NCI-H748 (cell line): ENCODE measurements around the gene GPR142.
A peak's percentile ranks its signal among the peaks of the same experiment; 100 is the strongest.
"Not testable (repeated sequence)": the region's sequence is repeated elsewhere in the genome, so short reads cannot be mapped to it uniquely, and the experiment has no call there.

Experiments
- DNase-seq: peaks from one replicate; lab custom pipeline; 2025; ENCODE audit not compliant: unreplicated experiment; lab: John Stamatoyannopoulos, UW

The GPR142 gene

GRCh38 chr17:74392848-74393247 is 25.5 kb downstream of the GPR142 start:
- no peak for DNase-seq

GRCh38 chr17:74393346-74393942 is 26.1 kb downstream of the GPR142 start:
- no peak for DNase-seq

- DNase-seq = no peak
Observed at GRCh38 chr17:74394275-74394950, 27.1 kb downstream of the GPR142 start.

GRCh38 chr17:74394977-74395376 is 27.7 kb downstream of the GPR142 start:
- DNase-seq = no peak

GRCh38 chr17:74396567-74396966 is 29.3 kb downstream of the GPR142 start:
- DNase-seq = no peak

- no peak for DNase-seq
Observed at GRCh38 chr17:74402048-74402447, 34.7 kb downstream of the GPR142 start.

- DNase-seq = no peak
Observed at GRCh38 chr17:74403512-74404137, 36.3 kb downstream of the GPR142 start.

GRCh38 chr17:74404218-74404617 is 36.9 kb downstream of the GPR142 start:
- no peak for DNase-seq

- DNase-seq = no peak
Observed at GRCh38 chr17:74404789-74405188, 37.5 kb downstream of the GPR142 start.

GRCh38 chr17:74405311-74405710 is 38.0 kb downstream of the GPR142 start:
- not testable (repeated sequence) for DNase-seq

GRCh38 chr17:74407384-74407783 is 40.1 kb downstream of the GPR142 start:
- no peak for DNase-seq

GRCh38 chr17:74408262-74408661 is 41.0 kb downstream of the GPR142 start:
- peak; percentile 52 for DNase-seq

GRCh38 chr17:74408815-74409214 is 41.5 kb downstream of the GPR142 start:
- peak; percentile 92 for DNase-seq

GRCh38 chr17:74410001-74410443 is 42.7 kb downstream of the GPR142 start:
- DNase-seq = no peak

GRCh38 chr17:74412581-74412980 is 45.3 kb downstream of the GPR142 start:
- no peak for DNase-seq

- DNase-seq = no peak
Observed at GRCh38 chr17:74413491-74413890, 46.2 kb downstream of the GPR142 start.

- DNase-seq = no peak
Observed at GRCh38 chr17:74414510-74414909, 47.2 kb downstream of the GPR142 start.

GRCh38 chr17:74415608-74416396 is 48.5 kb downstream of the GPR142 start:
- no peak for DNase-seq

GRCh38 chr17:74417178-74418045 is 50.1 kb downstream of the GPR142 start:
- DNase-seq = no peak

GRCh38 chr17:74419928-74420411 is 52.7 kb downstream of the GPR142 start:
- no peak for DNase-seq
